HUES6 (cell line): ENCODE results near the gene NAP1L1.

Experiments
- H3K27ac ChIP-seq: 2 replicates; pipeline ENCODE4 v1.7.0; 2013; ENCODE audit warnings: low read depth, mild to moderate bottlenecking, low read length, inconsistent platforms
- H3K27me3 ChIP-seq: 2 replicates; pipeline ENCODE4 v1.6.1; 2013; ENCODE audit warnings: low read length; ENCODE audit not compliant: control insufficient read depth, insufficient read depth
- H3K36me3 ChIP-seq: 2 replicates; pipeline ENCODE4 v1.6.1; 2013; ENCODE audit warnings: low read length; ENCODE audit not compliant: control insufficient read depth, insufficient read depth
- H3K4me1 ChIP-seq: 2 replicates; pipeline ENCODE4 v1.6.1; 2013; ENCODE audit warnings: low read length; ENCODE audit not compliant: control insufficient read depth, insufficient read depth
- H3K4me3 ChIP-seq: 2 replicates; pipeline ENCODE4 v1.5.1; 2013; ENCODE audit warnings: low read depth, low read length
- H3K9ac ChIP-seq: one replicate; pipeline ENCODE4 v1.6.1; 2013; ENCODE audit warnings: mild to moderate bottlenecking, low read length
- H3K9me3 ChIP-seq: 2 replicates; pipeline ENCODE4 v1.6.1; 2013; ENCODE audit warnings: low read depth, low read length; ENCODE audit not compliant: control insufficient read depth, insufficient read depth

NAP1L1 gene

GRCh38 chr12:76020281-76020680, 64.2 kb downstream of the NAP1L1 start:
- Histone ChIP-seq H3K27me3 (no peaks in the 10 kb centered on the region), H3K27ac (peak overlapping the region; percentile 69), H3K9ac (peak overlapping the region; percentile 52), H3K4me1 (peaks cover 38% of the 10 kb centered on the region), H3K4me3 (no peak overlapping the region), H3K36me3 (no peaks in the 10 kb centered on the region), H3K9me3 (no peaks in the 10 kb centered on the region)

- H3K9me3 ChIP-seq = no peaks in the 10 kb centered on the region
- no peak overlapping the region for H3K4me3 ChIP-seq
- H3K27ac ChIP-seq = peak overlapping the region; percentile 32; the same call in 1 of the 2 replicates
- H3K27me3 ChIP-seq = no peaks in the 10 kb centered on the region
- peaks cover 40% of the 10 kb centered on the region for H3K4me1 ChIP-seq
- H3K9ac ChIP-seq = peak overlapping the region; percentile 0
- no peaks in the 10 kb centered on the region for H3K36me3 ChIP-seq
Measured at GRCh38 chr12:76018672-76019071, 65.8 kb downstream of the NAP1L1 start.

- H3K27ac ChIP-seq = peak overlapping the region; percentile 32; the same call in 1 of the 2 replicates
- no peaks in the 10 kb centered on the region for H3K9me3 ChIP-seq
- no peaks in the 10 kb centered on the region for H3K27me3 ChIP-seq
- H3K4me1 ChIP-seq = peaks cover 40% of the 10 kb centered on the region
- H3K4me3 ChIP-seq = no peak overlapping the region
- no peaks in the 10 kb centered on the region for H3K36me3 ChIP-seq
- peak overlapping the region; percentile 0 for H3K9ac ChIP-seq
Measured at GRCh38 chr12:76018111-76018510, 66.4 kb downstream of the NAP1L1 start.

- H3K9me3 ChIP-seq = no peaks in the 10 kb centered on the region
- no peaks in the 10 kb centered on the region for H3K36me3 ChIP-seq
- H3K9ac ChIP-seq = no peak overlapping the region
- H3K4me3 ChIP-seq = no peak overlapping the region
- H3K4me1 ChIP-seq = peaks cover 42% of the 10 kb centered on the region
- H3K27me3 ChIP-seq = no peaks in the 10 kb centered on the region
- H3K27ac ChIP-seq = no peak overlapping the region
Measured at GRCh38 chr12:76014007-76014406, 70.5 kb downstream of the NAP1L1 start.

- Histone ChIP-seq H3K9me3 (no peaks in the 10 kb centered on the region), H3K4me1 (peaks cover 42% of the 10 kb centered on the region), H3K9ac (no peak overlapping the region)
Measured at GRCh38 chr12:76013603-76014002, 70.9 kb downstream of the NAP1L1 start.

GRCh38 chr12:76012644-76013043, 71.8 kb downstream of the NAP1L1 start:
- Histone ChIP-seq H3K9me3 (no peaks in the 10 kb centered on the region), H3K4me1 (peaks cover 42% of the 10 kb centered on the region), H3K9ac (no peak overlapping the region), H3K4me3 (no peak overlapping the region), H3K27me3 (no peaks in the 10 kb centered on the region), H3K27ac (no peak overlapping the region), H3K36me3 (no peaks in the 10 kb centered on the region)

More at GRCh38 chr12:76013603-76014002, 70.9 kb downstream of the NAP1L1 start:
- no peak overlapping the region for H3K27ac ChIP-seq
- no peak overlapping the region for H3K4me3 ChIP-seq
- H3K36me3 ChIP-seq = no peaks in the 10 kb centered on the region
- no peaks in the 10 kb centered on the region for H3K27me3 ChIP-seq

GRCh38 chr12:76010732-76011458, 73.6 kb downstream of the NAP1L1 start:
- Histone ChIP-seq H3K4me1 (peaks cover 47% of the 10 kb centered on the region), H3K36me3 (no peaks in the 10 kb centered on the region), H3K27me3 (no peaks in the 10 kb centered on the region), H3K9me3 (no peaks in the 10 kb centered on the region), H3K27ac (peak overlapping the region; percentile 89; the same call in 1 of the 2 replicates), H3K4me3 (no peak overlapping the region), H3K9ac (peak overlapping the region; percentile 8)

GRCh38 chr12:76008428-76008827, 76.1 kb downstream of the NAP1L1 start:
- H3K9me3 ChIP-seq = peaks cover 10% of the 10 kb centered on the region

GRCh38 chr12:76007640-76008039, 76.8 kb downstream of the NAP1L1 start:
- Histone ChIP-seq H3K36me3 (no peaks in the 10 kb centered on the region), H3K4me3 (no peak overlapping the region), H3K4me1 (peaks cover 40% of the 10 kb centered on the region), H3K9ac (no peak overlapping the region), H3K27ac (no peak overlapping the region), H3K9me3 (peaks cover 10% of the 10 kb centered on the region), H3K27me3 (no peaks in the 10 kb centered on the region)

More at GRCh38 chr12:76008428-76008827, 76.1 kb downstream of the NAP1L1 start:
- H3K4me1 ChIP-seq = peaks cover 40% of the 10 kb centered on the region
- H3K36me3 ChIP-seq = no peaks in the 10 kb centered on the region
- H3K27me3 ChIP-seq = no peaks in the 10 kb centered on the region
- no peak overlapping the region for H3K9ac ChIP-seq
- H3K4me3 ChIP-seq = no peak overlapping the region
- no peak overlapping the region for H3K27ac ChIP-seq

GRCh38 chr12:76006028-76006925, 78.2 kb downstream of the NAP1L1 start:
- Histone ChIP-seq H3K9me3 (peaks cover 10% of the 10 kb centered on the region), H3K4me3 (no peak overlapping the region), H3K36me3 (no peaks in the 10 kb centered on the region), H3K27ac (no peak overlapping the region), H3K4me1 (peaks cover 35% of the 10 kb centered on the region), H3K27me3 (no peaks in the 10 kb centered on the region), H3K9ac (no peak overlapping the region)

- H3K4me3 ChIP-seq = no peak overlapping the region
- no peaks in the 10 kb centered on the region for H3K27me3 ChIP-seq
- H3K9me3 ChIP-seq = peaks cover 10% of the 10 kb centered on the region
- no peak overlapping the region for H3K27ac ChIP-seq
- peaks cover 10% of the 10 kb centered on the region; the same call in 1 of the 2 replicates for H3K4me1 ChIP-seq
- no peak overlapping the region for H3K9ac ChIP-seq
- H3K36me3 ChIP-seq = no peaks in the 10 kb centered on the region
Measured at GRCh38 chr12:76003355-76003638, 81.2 kb downstream of the NAP1L1 start.
